ENCODE data around the gene FANCD2.

DNA sequence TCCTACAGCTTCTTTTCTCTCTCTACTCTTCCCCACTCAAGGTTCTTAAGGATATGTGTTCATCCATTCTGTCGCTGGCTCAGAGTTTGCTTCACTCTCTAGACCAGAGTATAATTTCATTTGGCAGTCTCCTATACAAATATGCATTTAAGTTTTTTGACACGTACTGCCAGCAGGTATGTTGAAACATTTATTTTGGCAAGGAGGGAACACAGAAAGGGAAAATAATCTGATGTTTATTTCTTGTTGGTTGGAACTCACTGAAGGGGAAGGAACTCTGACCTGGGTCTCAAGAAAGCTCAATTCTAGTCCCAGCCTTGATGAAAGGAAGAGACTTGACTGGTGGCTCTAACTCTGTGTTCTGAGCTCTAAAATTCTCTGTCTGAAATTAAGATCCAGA is 21.6 kb downstream of the FANCD2 start:
- TF ChIP-seq, protein P1, sequence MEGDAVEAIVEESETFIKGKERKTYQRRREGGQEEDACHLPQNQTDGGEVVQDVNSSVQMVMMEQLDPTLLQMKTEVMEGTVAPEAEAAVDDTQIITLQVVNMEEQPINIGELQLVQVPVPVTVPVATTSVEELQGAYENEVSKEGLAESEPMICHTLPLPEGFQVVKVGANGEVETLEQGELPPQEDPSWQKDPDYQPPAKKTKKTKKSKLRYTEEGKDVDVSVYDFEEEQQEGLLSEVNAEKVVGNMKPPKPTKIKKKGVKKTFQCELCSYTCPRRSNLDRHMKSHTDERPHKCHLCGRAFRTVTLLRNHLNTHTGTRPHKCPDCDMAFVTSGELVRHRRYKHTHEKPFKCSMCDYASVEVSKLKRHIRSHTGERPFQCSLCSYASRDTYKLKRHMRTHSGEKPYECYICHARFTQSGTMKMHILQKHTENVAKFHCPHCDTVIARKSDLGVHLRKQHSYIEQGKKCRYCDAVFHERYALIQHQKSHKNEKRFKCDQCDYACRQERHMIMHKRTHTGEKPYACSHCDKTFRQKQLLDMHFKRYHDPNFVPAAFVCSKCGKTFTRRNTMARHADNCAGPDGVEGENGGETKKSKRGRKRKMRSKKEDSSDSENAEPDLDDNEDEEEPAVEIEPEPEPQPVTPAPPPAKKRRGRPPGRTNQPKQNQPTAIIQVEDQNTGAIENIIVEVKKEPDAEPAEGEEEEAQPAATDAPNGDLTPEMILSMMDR (conservative IDR thresholded peaks at IDR 0.05; ENCODE audit: low read length) = no peak
- TF ChIP-seq EZH2phosphoT487 (IDR thresholded peaks at IDR 0.05; ENCODE audit: borderline replicate concordance) = no peak
